Glomerular visceral epithelial cell (primary cell): ENCODE measurements around the gene SORL1-AS1.

Experiments
- DNase-seq: peaks from one replicate; pipeline ENCODE4 v3.0.0-alpha.2; 2016; ENCODE audit errors: extremely low spot score

SORL1-AS1 gene

DNA sequence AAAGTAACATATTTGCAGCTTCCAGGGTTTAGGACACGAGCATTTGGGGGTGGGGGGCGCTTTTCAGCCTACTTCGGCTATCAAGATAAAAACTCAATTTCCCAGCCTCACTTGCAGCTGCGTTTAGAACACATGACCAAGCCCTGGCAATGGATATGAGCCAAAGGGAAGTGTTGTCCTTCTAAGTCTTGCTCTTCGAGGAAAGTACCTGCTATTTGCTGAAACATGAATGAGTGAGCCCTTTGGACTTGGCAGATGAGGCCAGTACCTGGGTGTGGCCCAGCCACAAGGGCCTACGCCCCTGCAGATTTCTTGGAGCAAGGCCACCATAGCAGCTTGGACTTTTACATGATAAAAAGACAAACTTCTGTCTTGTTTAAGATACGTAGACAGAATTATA, 60.9 kb downstream of the SORL1-AS1 start:
- DNase-seq, result no peak

DNA sequence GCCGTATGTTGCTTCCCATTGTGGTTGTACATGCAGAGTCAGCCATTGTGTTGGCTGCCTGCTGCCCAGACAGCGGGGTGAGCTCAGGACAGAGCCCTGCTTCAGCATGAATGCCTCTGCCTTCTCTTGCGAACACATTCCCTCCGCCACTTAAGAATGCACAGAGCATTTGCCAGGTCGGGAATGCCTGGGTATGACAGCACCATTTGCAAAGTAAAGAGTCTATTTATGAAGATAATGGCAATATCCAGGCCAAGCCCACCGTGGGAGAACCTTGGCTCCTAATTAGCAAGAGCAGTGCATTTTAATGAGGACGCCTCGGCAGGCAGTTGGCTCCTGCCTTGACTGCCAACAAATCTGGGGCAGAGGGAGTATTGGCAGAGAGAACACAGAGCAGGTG, 63.1 kb downstream of the SORL1-AS1 start:
- DNase-seq, result no peak
